ENCODE results near the gene DDX4. TPM values are rescaled to one million over a fixed set of nuclear protein-coding genes. Genes with fewer than 3 reads are reported as not detected.
A peak's percentile ranks its signal among the peaks of the same experiment; 100 is the strongest.
"Not testable (repeated sequence)": the region's sequence is repeated elsewhere in the genome, so short reads cannot be mapped to it uniquely, and the experiment has no call there.

Gene DDX4
- total and polyA plus RNA-seq, 5 donors from 2014 or later = not detected

DNA sequence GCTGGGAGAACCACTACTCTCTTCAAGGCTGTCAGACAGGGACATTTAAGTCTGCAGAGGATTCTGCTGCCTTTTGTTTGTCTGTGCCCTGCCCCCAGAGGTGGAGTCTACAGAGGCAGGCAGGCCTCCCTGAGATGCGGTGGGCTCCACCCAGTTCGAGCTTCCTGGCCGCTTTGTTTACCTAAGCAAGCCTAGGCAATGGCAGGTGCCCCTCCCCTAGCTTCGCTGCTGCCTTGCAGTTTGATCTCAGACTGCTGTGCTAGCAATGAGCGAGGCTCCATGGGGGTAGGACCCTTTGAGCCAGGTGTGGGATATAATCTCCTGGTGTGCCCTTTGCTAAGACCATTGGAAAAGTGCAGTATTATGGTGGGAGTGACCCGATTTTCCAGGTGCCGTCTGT lies 71.0 kb downstream of the DDX4 start:
- not testable (repeated sequence) for H3K36me3 ChIP-seq (ENCODE audit: control insufficient read depth, insufficient read depth, low read length); H3K4me1 Mint-ChIP-seq; H3K4me3 ChIP-seq (ENCODE audit: low read depth, low read length); ATAC-seq (ENCODE audit: low read depth in 2 of 2); H3K9me3 ChIP-seq (ENCODE audit: control insufficient read depth in 2 of 2, low read length in 2 of 2); H3K4me1 ChIP-seq (ENCODE audit: control insufficient read depth, insufficient read depth, low read length, poor library complexity, severe bottlenecking); H3K27ac Mint-ChIP-seq; H3K36me3 Mint-ChIP-seq; H3K27ac ChIP-seq (ENCODE audit: insufficient read depth, low read length, poor library complexity, severe bottlenecking); H3K4me3 Mint-ChIP-seq; H3K27me3 ChIP-seq (ENCODE audit: control insufficient read depth, insufficient read depth, low read length)
- Mint-ChIP-seq H3K27me3 (peaks cover 24% of the 10 kb centered on the region), H3K9me3 (peaks cover 0 to 15% (median 5%) of the 10 kb centered on the region in 7 donors)
- DNase-seq = peak in 1 of 3 donors; percentile 34

DNA sequence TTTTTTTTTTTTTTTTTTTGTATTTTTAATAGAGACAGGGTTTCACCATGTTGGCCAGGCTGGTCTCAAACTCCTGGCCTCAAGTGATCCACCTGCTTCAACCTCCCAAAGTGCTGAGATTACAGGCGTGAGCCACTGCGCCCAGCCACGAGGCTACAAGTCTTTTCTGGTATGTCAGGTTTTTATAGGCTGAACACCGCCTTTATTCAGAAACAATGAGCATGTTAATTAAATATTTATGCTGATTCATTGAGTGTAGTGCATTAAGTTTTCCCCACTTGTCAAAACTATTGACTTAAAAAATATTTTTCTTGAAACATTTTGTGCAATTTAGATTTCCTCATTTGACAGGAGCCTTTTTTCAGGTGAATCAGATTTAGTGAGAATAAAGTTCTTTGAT lies 78.1 kb downstream of the DDX4 start:
- H3K9me3 ChIP-seq (ENCODE audit: control insufficient read depth in 2 of 2, low read length in 2 of 2); DNase-seq; H3K36me3 Mint-ChIP-seq; H3K4me1 ChIP-seq (ENCODE audit: control insufficient read depth, insufficient read depth, low read length, poor library complexity, severe bottlenecking); H3K36me3 ChIP-seq (ENCODE audit: control insufficient read depth, insufficient read depth, low read length); H3K27ac Mint-ChIP-seq; H3K9me3 Mint-ChIP-seq; H3K4me3 Mint-ChIP-seq; ATAC-seq (ENCODE audit: low read depth in 2 of 2); H3K4me1 Mint-ChIP-seq; H3K4me3 ChIP-seq (ENCODE audit: low read depth, low read length); H3K27ac ChIP-seq (ENCODE audit: insufficient read depth, low read length, poor library complexity, severe bottlenecking): not testable (repeated sequence)
- H3K27me3 ChIP-seq (ENCODE audit: control insufficient read depth, insufficient read depth, low read length) = peaks cover 38% of the 10 kb centered on the region
- H3K27me3 Mint-ChIP-seq = peaks cover 65% of the 10 kb centered on the region

DNA sequence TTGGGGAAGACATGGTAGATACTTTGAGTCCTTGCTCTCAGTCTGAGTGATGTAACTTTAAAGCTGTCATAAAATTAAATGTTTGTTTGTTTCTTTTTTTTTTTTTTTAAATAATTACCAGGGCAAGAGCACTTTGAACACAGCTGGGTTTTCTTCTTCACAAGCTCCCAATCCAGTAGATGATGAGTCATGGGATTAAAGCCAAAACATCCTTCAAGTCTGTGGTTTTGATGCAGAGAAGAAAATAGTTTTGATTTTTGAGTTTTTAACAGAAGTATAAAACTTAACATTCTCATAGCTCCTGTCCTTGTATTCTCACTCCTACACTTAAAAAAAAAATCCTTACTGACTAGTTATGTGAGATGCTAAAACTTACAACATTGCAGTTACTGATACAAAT lies 78.5 kb downstream of the DDX4 start:
- Mint-ChIP-seq H3K36me3 (no peaks in the 10 kb centered on the region), H3K4me3 (no peak overlapping the region), H3K9me3 (peaks cover 0 to 2% (median 0%) of the 10 kb centered on the region in 7 donors), H3K27ac (no peak overlapping the region), H3K4me1 (peaks cover 0 to 2% (median under 1%) of the 10 kb centered on the region in 4 donors), H3K27me3 (peaks cover 69% of the 10 kb centered on the region)
- Histone ChIP-seq H3K4me3 (ENCODE audit: low read depth, low read length) (no peak overlapping the region), H3K4me1 (ENCODE audit: control insufficient read depth, insufficient read depth, low read length, poor library complexity, severe bottlenecking) (no peaks in the 10 kb centered on the region), H3K9me3 (ENCODE audit: control insufficient read depth in 2 of 2, low read length in 2 of 2) (no peaks in the 10 kb centered on the region), H3K27me3 (ENCODE audit: control insufficient read depth, insufficient read depth, low read length) (peaks cover 42% of the 10 kb centered on the region), H3K27ac (ENCODE audit: insufficient read depth, low read length, poor library complexity, severe bottlenecking) (no peak overlapping the region), H3K36me3 (ENCODE audit: control insufficient read depth, insufficient read depth, low read length) (no peaks in the 10 kb centered on the region)
- DNase-seq (no peak), ATAC-seq (ENCODE audit: low read depth in 2 of 2) (no peak)

DNA sequence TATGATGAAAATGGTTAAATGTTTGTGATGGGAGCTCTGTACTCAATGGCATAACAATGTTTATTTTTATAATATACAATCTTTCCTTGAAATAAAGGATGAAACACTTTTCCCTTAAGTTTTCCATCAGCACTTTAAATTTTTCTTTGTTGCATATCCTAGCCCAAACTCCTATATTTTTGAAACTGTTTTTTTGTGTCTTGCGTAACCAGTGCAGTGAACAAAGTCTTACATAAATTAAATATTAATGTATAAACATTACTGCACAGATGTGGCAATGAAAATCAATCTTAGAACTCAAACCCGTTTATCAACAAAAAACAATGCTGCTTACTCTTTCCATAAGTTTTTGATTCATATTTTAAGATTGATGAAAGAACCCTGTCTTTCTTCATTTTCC lies 79.2 kb downstream of the DDX4 start:
- Mint-ChIP-seq H3K4me1 (peaks cover 0 to 6% (median 1%) of the 10 kb centered on the region in 4 donors), H3K4me3 (no peak overlapping the region), H3K9me3 (peaks cover 0 to 2% (median 0%) of the 10 kb centered on the region in 7 donors), H3K27ac (no peak overlapping the region), H3K36me3 (no peaks in the 10 kb centered on the region), H3K27me3 (peaks cover 67% of the 10 kb centered on the region)
- Histone ChIP-seq H3K4me3 (ENCODE audit: low read depth, low read length) (no peak overlapping the region), H3K4me1 (ENCODE audit: control insufficient read depth, insufficient read depth, low read length, poor library complexity, severe bottlenecking) (peaks cover 5% of the 10 kb centered on the region), H3K9me3 (ENCODE audit: control insufficient read depth in 2 of 2, low read length in 2 of 2) (no peaks in the 10 kb centered on the region), H3K27me3 (ENCODE audit: control insufficient read depth, insufficient read depth, low read length) (peaks cover 41% of the 10 kb centered on the region), H3K36me3 (ENCODE audit: control insufficient read depth, insufficient read depth, low read length) (no peaks in the 10 kb centered on the region), H3K27ac (ENCODE audit: insufficient read depth, low read length, poor library complexity, severe bottlenecking) (no peak overlapping the region)
- ATAC-seq (ENCODE audit: low read depth in 2 of 2) (no peak), DNase-seq (no peak)

DNA sequence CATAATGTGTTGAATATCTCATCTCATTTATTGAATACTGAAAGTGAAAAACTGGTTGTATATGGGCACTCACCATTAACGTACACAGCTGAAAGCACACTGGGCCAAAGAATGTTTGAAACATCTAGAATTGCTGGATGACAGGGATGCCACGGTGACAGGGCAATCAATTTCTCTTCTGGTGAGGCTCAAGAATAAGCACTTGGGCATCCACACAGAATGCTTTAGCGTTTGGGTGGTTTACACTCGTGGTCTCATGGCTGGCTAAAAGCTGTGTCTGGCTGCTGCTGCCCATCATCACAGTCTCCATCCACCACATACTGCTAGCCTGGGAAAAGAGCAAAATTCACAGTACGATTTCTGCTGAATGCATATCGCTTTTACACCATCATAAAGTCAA lies 82.6 kb downstream of the DDX4 start:
- no peak for ATAC-seq (ENCODE audit: low read depth in 2 of 2)
- H3K27ac ChIP-seq (ENCODE audit: insufficient read depth, low read length, poor library complexity, severe bottlenecking) = no peak overlapping the region
- peaks cover 63% of the 10 kb centered on the region for H3K27me3 ChIP-seq (ENCODE audit: control insufficient read depth, insufficient read depth, low read length)
- H3K27me3 Mint-ChIP-seq = peaks cover 89% of the 10 kb centered on the region
- H3K9me3 Mint-ChIP-seq = peaks cover 0 to 2% (median 0%) of the 10 kb centered on the region in 7 donors
- no peak overlapping the region for H3K27ac Mint-ChIP-seq
- H3K4me1 Mint-ChIP-seq = peaks cover 0 to 11% (median 1%) of the 10 kb centered on the region in 4 donors
- no peak overlapping the region for H3K4me3 Mint-ChIP-seq
- no peaks in the 10 kb centered on the region for H3K36me3 Mint-ChIP-seq
- no peaks in the 10 kb centered on the region for H3K36me3 ChIP-seq (ENCODE audit: control insufficient read depth, insufficient read depth, low read length)
- H3K4me3 ChIP-seq (ENCODE audit: low read depth, low read length) = no peak overlapping the region
- H3K4me1 ChIP-seq (ENCODE audit: control insufficient read depth, insufficient read depth, low read length, poor library complexity, severe bottlenecking) = peaks cover 7% of the 10 kb centered on the region
- no peaks in the 10 kb centered on the region for H3K9me3 ChIP-seq (ENCODE audit: control insufficient read depth in 2 of 2, low read length in 2 of 2)
- DNase-seq = no peak

DNA sequence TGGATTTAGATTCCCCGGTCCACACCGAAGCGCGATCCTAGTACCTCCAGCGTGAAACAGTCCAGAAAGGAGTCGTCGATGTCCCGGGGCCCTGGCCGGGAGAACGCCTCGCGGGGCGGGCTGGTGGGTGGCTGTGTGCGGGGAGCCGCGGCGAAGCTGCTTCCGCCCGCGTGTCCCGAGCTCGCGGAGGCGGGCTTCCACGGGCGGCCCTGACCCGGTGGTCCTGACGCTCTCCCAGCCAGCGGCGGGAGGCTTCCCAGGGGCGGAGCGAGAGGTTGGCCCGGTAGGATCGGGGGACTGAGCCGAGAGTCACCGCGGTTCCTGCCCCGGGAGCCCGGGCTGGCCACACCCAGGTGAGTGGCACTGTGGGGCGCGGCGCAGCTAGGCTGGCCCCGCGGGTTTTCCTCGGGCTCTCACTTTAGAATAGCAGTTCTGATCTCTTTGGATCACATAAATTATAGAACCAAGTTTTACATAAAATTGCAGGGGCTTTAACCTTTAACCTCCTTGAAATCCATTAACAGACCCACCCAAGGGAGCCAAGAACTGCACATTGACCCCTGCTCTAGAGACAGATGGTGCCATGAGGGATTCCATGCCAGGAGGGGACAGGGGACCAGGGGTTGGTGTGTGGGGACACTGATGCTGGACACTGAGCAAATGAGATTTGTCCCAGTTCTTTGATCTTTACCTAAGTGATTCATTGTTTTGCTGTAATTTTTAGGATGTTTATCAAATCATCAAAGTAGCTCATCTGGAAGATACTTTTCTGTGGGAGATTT lies 84.1 kb downstream of the DDX4 start:
- Histone ChIP-seq H3K4me1 (ENCODE audit: control insufficient read depth, insufficient read depth, low read length, poor library complexity, severe bottlenecking) (peaks cover 7% of the 10 kb centered on the region), H3K9me3 (ENCODE audit: control insufficient read depth in 2 of 2, low read length in 2 of 2) (no peaks in the 10 kb centered on the region), H3K4me3 (ENCODE audit: low read depth, low read length) (no peak overlapping the region), H3K36me3 (ENCODE audit: control insufficient read depth, insufficient read depth, low read length) (no peaks in the 10 kb centered on the region), H3K27me3 (ENCODE audit: control insufficient read depth, insufficient read depth, low read length) (peaks cover 67% of the 10 kb centered on the region), H3K27ac (ENCODE audit: insufficient read depth, low read length, poor library complexity, severe bottlenecking) (no peak overlapping the region)
- peak overlapping the region in 1 of 3 donors; percentile 0 for H3K27ac Mint-ChIP-seq
- peaks cover 0 to 2% (median 0%) of the 10 kb centered on the region in 7 donors for H3K9me3 Mint-ChIP-seq
- peaks cover 0 to 11% (median 1%) of the 10 kb centered on the region in 4 donors for H3K4me1 Mint-ChIP-seq
- DNase-seq (no peak), ATAC-seq (ENCODE audit: low read depth in 2 of 2) (no peak)
- H3K4me3 Mint-ChIP-seq = peak overlapping the region in 1 of 4 donors; percentile 33
- no peaks in the 10 kb centered on the region for H3K36me3 Mint-ChIP-seq
- peaks cover 84% of the 10 kb centered on the region for H3K27me3 Mint-ChIP-seq

DNA sequence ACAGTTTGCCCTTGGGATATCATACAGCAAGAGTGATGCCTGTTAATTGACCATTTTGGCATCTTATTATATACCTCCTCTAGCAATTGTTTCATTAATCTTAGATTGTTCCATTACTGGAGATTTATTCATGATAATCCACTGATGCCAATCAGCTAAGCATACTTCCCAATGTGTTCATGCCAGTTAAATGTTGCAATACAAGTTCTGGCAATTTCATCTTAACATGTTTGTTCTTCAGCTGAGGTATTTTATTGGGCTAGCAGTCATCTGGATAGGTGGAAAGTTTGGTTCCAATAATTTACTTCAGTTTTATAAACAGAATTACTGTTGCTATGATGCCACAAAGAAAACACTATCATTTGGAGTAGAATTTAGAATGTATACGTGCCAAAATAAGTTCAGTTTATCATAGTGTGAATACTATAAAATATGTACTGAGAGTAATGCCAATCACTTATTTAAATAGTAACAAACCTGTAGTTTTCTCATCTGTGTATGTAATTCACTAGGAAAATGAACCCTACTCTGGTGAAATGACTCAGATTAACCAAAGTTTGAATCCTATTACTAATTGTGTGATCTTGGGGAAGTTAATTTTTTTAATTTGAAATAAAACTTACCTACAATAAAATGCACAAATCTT lies 85.4 kb downstream of the DDX4 start:
- Histone ChIP-seq H3K27me3 (ENCODE audit: control insufficient read depth, insufficient read depth, low read length) (peaks cover 62% of the 10 kb centered on the region), H3K27ac (ENCODE audit: insufficient read depth, low read length, poor library complexity, severe bottlenecking) (no peak overlapping the region), H3K4me3 (ENCODE audit: low read depth, low read length) (no peak overlapping the region), H3K36me3 (ENCODE audit: control insufficient read depth, insufficient read depth, low read length) (no peaks in the 10 kb centered on the region), H3K9me3 (ENCODE audit: control insufficient read depth in 2 of 2, low read length in 2 of 2) (no peaks in the 10 kb centered on the region), H3K4me1 (ENCODE audit: control insufficient read depth, insufficient read depth, low read length, poor library complexity, severe bottlenecking) (peaks cover 7% of the 10 kb centered on the region)
- H3K36me3 Mint-ChIP-seq = no peaks in the 10 kb centered on the region
- H3K9me3 Mint-ChIP-seq = peaks cover 0 to 2% (median 0%) of the 10 kb centered on the region in 7 donors
- H3K4me3 Mint-ChIP-seq = no peak overlapping the region
- ATAC-seq (ENCODE audit: low read depth in 2 of 2) (no peak), DNase-seq (no peak)
- peaks cover 0 to 11% (median 1%) of the 10 kb centered on the region in 4 donors for H3K4me1 Mint-ChIP-seq
- peaks cover 77% of the 10 kb centered on the region for H3K27me3 Mint-ChIP-seq
- H3K27ac Mint-ChIP-seq = no peak overlapping the region
